Heart left ventricle (tissue), 16 donors: ENCODE data around the gene MGAT5. TPM values are rescaled to one million over a fixed set of nuclear protein-coding genes. Genes with fewer than 3 reads are reported as not detected.

Source experiments
- ATAC-seq, 4 donors: fragments of 200-7000 bp; cut with Tn5 transposase; one replicate each; pipeline ENCODE4 v1.9.1; 2020 to 2022; ENCODE audit warnings: moderate library complexity in 4 of 4, mild to moderate bottlenecking in 3 of 4, moderate number of reproducible peaks in 1 of 4
- DNase-seq, 5 donors: peaks; one replicate each; pipeline ENCODE4 v3.0.0-alpha.2; 2020
- H3K27ac ChIP-seq, 12 donors: fragments of 200-600 bp; sonication (generic) in 4 of 12; one replicate each; pipeline versions ENCODE4 v1.5.0 to v1.8.0; 2016 to 2022; ENCODE audit warnings: mild to moderate bottlenecking in 2 of 12
- H3K27me3 ChIP-seq, 9 donors: fragments of 200-600 bp; sonication (generic) in 2 of 9; one replicate each; pipeline versions ENCODE4 v1.5.1 to v1.8.0; 2016 to 2022; ENCODE audit warnings: mild to moderate bottlenecking in 3 of 9
- H3K36me3 ChIP-seq, 9 donors: fragments of 200-600 bp; sonication (generic) in 2 of 9; one replicate each; pipeline versions ENCODE4 v1.5.0 to v1.8.0; 2018 to 2022; ENCODE audit warnings: mild to moderate bottlenecking in 2 of 9
- H3K4me1 ChIP-seq, 12 donors: fragments of 200-600 bp; sonication (generic) in 4 of 12; one replicate each; pipeline versions ENCODE4 v1.5.0 to v1.8.0; 2016 to 2022; ENCODE audit warnings: mild to moderate bottlenecking in 3 of 12
- H3K4me3 ChIP-seq, 12 donors: fragments of 200-600 bp; sonication (generic) in 4 of 12; one replicate each; pipeline versions ENCODE4 v1.5.0 to v1.8.0; 2017 to 2022; ENCODE audit warnings: mild to moderate bottlenecking in 9 of 12, moderate library complexity in 4 of 12
- H3K9me3 ChIP-seq, 12 donors: fragments of 200-600 bp; sonication (generic) in 4 of 12; one replicate each; pipeline versions ENCODE4 v1.5.0 to v1.8.0; 2016 to 2022; ENCODE audit warnings: mild to moderate bottlenecking in 1 of 12
- POLR2A ChIP-seq, 2 donors: fragments of 450-650 bp; IDR thresholded peaks; one replicate each; pipeline ENCODE4 v1.6.1; 2017; ENCODE audit warnings: antibody characterized with exemption in 2 of 2, mild to moderate bottlenecking in 2 of 2, moderate library complexity in 2 of 2
- WGBS, 4 donors: extraction: QIAGEN DNeasy Blood & Tissue Kit in 2 of 4; methylation state at CpG; one replicate each; pipeline versions ENCODE4 v1.1.5 to v1.1.7; 2013 to 2018; 5-methylcytosine and 5-hydroxymethylcytosine counted together
- intact Hi-C, 10 donors: fragments of 100-400 bp; cut with DNase I; formaldehyde crosslinking; loops; one replicate each; pipeline versions ENCODE4 v1.11.1 to v1.14.2; 2022
- polyA plus RNA-seq, 2 donors: library from polyadenylated mRNA; stranded (reverse); fragments of 200-250 nt; gene quantifications; one replicate each; pipeline ENCODE4 v1.2.3, GENCODE V29; 2013
- total RNA-seq, 9 donors: library from RNA; depleted of rRNA in 2 of 9; stranded (reverse); fragments of >200 nt in 2 of 9; fragmentation: NEBNext Ultra II Directional in 3 of 9; extraction: Animal tissue kit (Norgen Biotek cat#: 25700) in 3 of 9; gene quantifications; one replicate each; pipeline versions ENCODE4 v1.1.0 to v1.2.4, GENCODE V29; 2016 to 2023
- TF ChIP-seq, protein P1 (sequence below), 12 donors: fragments of 200-600 bp; sonication (generic) in 4 of 12; IDR thresholded peaks; one replicate each; pipeline versions ENCODE4 v1.5.0 to v1.8.0; 2018 to 2022; ENCODE audit warnings: antibody characterized with exemption in 12 of 12, mild to moderate bottlenecking in 5 of 12
- donor health status: ischemic (EF 13 %, LVEDD 7.1; RV severe dilation, severe dysfunction).
- donor health status: healthy with polysubstance abuse.
- donor health status: DM: no; HTN: yes; CAD: no.
- donor health status: DM: no; HTN: no; CAD: no.
- donor health status: ischemic (EF 25% LVEDD 6.9; RV normal size, moderate dysfunction).
- donor health status: ischemic (EF 25% LVEDD 5.7; RV mildly dilated, moderate dysfunction).
- donor health status: healthy.
- donor health status: DM: yes; HTN: yes; CAD: no.
- donor health status: ischemic (EF 35%, LVEDD 5.7; RV mildly dilated, moderate dysfunction).
- donor health status: nonischemic (EF 11% LVEDD 7.7; RV severe dilation, severe dysfunction).
- donor health status: DM: yes; HTN: yes; CAD: no.
- donor health status: PGD.
- donor health status: ischemic (EF 29% LVEDD 5.4; RV normal size, mild dysfunction).
- donor health status: nonischemic (EF 23%, LVEDD 6.1; RV moderate dilation, normal function).

The MGAT5 gene
- total and polyA plus RNA-seq, 11 donors: 9.7 to 116 (median 79.3) TPM

- H3K9me3 ChIP-seq: no peaks in the 10 kb centered on the region
- ATAC-seq (no peak), DNase-seq (no peak)
- peaks cover 0 to 77% (median 52%) of the 10 kb centered on the region in 12 donors for H3K4me1 ChIP-seq
- H3K36me3 ChIP-seq: peaks cover 0 to 16% (median 7%) of the 10 kb centered on the region in 9 donors
- H3K4me3 ChIP-seq: no peak overlapping the region
- TF ChIP-seq POLR2A (IDR thresholded peaks at IDR 0.05): no peak
- TF ChIP-seq, protein P1, sequence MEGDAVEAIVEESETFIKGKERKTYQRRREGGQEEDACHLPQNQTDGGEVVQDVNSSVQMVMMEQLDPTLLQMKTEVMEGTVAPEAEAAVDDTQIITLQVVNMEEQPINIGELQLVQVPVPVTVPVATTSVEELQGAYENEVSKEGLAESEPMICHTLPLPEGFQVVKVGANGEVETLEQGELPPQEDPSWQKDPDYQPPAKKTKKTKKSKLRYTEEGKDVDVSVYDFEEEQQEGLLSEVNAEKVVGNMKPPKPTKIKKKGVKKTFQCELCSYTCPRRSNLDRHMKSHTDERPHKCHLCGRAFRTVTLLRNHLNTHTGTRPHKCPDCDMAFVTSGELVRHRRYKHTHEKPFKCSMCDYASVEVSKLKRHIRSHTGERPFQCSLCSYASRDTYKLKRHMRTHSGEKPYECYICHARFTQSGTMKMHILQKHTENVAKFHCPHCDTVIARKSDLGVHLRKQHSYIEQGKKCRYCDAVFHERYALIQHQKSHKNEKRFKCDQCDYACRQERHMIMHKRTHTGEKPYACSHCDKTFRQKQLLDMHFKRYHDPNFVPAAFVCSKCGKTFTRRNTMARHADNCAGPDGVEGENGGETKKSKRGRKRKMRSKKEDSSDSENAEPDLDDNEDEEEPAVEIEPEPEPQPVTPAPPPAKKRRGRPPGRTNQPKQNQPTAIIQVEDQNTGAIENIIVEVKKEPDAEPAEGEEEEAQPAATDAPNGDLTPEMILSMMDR (IDR thresholded peaks at IDR 0.05): no peak
- H3K27me3 ChIP-seq: no peaks in the 10 kb centered on the region
- 67 to 71% (median 69%) methylated on average over 7 of the region's 7 CpGs for WGBS, 4 donors
- intact Hi-C loops: loop anchor here in 1 of 10 donors (10.0 kb wide), 1 partner anchor 90 kb away; no protein-coding TSS in a partner anchor
- H3K27ac ChIP-seq: no peak overlapping the region
Measured at GRCh38 chr2:134275058-134275862, 21.4 kb downstream of the MGAT5 start.

DNA sequence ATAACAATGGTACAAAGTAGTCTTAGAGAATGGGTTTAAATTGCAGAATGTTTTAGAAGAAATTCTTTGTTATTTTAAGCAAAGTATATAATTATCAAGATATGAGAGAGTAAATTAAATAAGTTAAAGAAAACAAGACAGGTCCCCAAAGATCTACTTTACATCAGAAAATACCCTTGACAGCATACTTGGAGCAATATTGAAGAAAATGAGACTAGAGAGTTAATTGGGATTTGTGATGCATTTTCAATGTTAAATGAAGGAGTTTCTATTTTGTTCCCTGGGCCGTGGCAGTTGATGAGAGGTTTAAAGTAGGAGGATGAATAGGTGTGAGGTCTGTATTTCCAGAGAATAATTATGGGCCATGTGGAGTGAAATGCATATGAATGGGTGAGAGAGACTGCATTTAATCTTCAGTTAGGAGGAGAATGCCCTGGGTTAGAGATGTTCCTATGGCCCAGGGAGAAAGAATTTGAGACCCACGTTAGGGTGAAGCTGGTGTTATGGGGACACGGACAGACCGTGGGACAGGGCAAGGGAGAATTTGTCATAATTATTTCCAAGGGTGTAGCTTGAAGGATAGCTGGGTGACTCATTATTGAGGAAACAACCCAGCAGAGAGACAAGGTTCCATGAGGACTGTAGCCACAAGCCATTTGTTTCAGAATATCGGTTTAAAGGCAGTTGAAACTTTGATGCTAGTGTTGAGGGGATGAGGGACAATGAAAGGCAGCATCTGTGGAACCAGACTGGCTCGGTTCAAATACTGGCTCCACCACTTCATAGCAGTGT is 22.7 kb downstream of the MGAT5 start:
- ATAC-seq: no peak
- 80 to 84% (median 82%) methylated on average over 6 of the region's 6 CpGs for WGBS, 4 donors
- H3K9me3 ChIP-seq: no peaks in the 10 kb centered on the region
- no peak for DNase-seq
- TF ChIP-seq POLR2A (IDR thresholded peaks at IDR 0.05): no peak
- TF ChIP-seq, protein P1 (IDR thresholded peaks at IDR 0.05): no peak
- H3K4me3 ChIP-seq: no peak overlapping the region
- H3K36me3 ChIP-seq: peaks cover 0 to 5% (median 0%) of the 10 kb centered on the region in 9 donors
- H3K4me1 ChIP-seq: peaks cover 0 to 78% (median 47%) of the 10 kb centered on the region in 12 donors
- intact Hi-C loops: loop anchor here in 1 of 10 donors (10.0 kb wide), 1 partner anchor 88 kb away; no protein-coding TSS in a partner anchor
- H3K27me3 ChIP-seq: no peaks in the 10 kb centered on the region
- peak overlapping the region in 2 of 12 donors; percentile 28 to 50 for H3K27ac ChIP-seq

- no peaks in the 10 kb centered on the region for H3K36me3 ChIP-seq
- no peak overlapping the region for H3K4me3 ChIP-seq
- ATAC-seq (no peak), DNase-seq (no peak)
- H3K9me3 ChIP-seq: no peaks in the 10 kb centered on the region
- intact Hi-C loops: loop anchor here in 1 of 10 donors (10.0 kb wide), 1 partner anchor 88 kb away; no protein-coding TSS in a partner anchor
- H3K27ac ChIP-seq: peak overlapping the region in 2 of 12 donors; percentile 5 to 28
- TF ChIP-seq, protein P1 (IDR thresholded peaks at IDR 0.05): no peak
- TF ChIP-seq POLR2A (IDR thresholded peaks at IDR 0.05): no peak
- 81 to 94% (median 87%) methylated on average over 4 of the region's 4 CpGs for WGBS, 4 donors
- peaks cover 0 to 85% (median 50%) of the 10 kb centered on the region in 12 donors for H3K4me1 ChIP-seq
- H3K27me3 ChIP-seq: no peaks in the 10 kb centered on the region
Measured at GRCh38 chr2:134277223-134277622, 23.4 kb downstream of the MGAT5 start.

DNA sequence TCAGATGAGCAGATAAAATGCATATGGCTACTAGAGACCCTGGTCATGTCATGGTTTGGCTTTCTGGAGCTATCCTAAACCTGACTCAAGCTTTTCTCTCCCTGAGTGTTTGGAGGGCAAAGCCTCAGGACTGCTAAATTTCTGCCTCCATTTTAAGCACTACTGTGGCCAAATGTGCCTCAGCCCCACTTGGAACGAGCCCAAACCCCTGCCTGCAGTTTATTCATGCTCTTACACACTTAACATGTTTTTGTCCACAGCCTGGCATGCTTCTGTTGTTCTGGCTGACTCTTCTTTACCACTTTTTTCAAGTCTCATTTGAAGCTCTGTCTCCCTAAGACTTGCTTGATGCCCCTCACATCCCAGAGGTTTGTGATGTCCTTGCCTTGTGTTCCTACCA is 24.7 kb downstream of the MGAT5 start:
- DNase-seq (no peak), ATAC-seq (no peak)
- no peak overlapping the region for H3K4me3 ChIP-seq
- 37 to 59% (median 50%) methylated on average over 1 of the region's 1 CpG for WGBS, 4 donors
- H3K27me3 ChIP-seq: no peaks in the 10 kb centered on the region
- intact Hi-C loops: loop anchor here in 1 of 10 donors (10.0 kb wide), 1 partner anchor 86 kb away; no protein-coding TSS in a partner anchor
- peaks cover 0 to 84% (median 52%) of the 10 kb centered on the region in 12 donors for H3K4me1 ChIP-seq
- H3K27ac ChIP-seq: peak overlapping the region in 6 of 12 donors; percentile 7 to 68 (median 50)
- TF ChIP-seq POLR2A (IDR thresholded peaks at IDR 0.05): no peak
- TF ChIP-seq, protein P1 (IDR thresholded peaks at IDR 0.05): no peak
- H3K9me3 ChIP-seq: no peaks in the 10 kb centered on the region
- H3K36me3 ChIP-seq: no peaks in the 10 kb centered on the region
